PC-9 (cell line): ENCODE results near the gene GOLGA3. TPM values are rescaled to one million over a fixed set of nuclear protein-coding genes. Genes with fewer than 3 reads are reported as not detected.
"Not testable (repeated sequence)": the region's sequence is repeated elsewhere in the genome, so short reads cannot be mapped to it uniquely, and the experiment has no call there.

Experiments used
- BruUV-seq: library from RNA; stranded (reverse); fragments of 400-500 nt; replicated peaks from 2 replicates; lab custom pipeline; 2021; lab: Mats Ljungman, UMichigan
- CTCF ChIA-PET: fragments of 300-600 bp; sonication (Branson Sonifier 250); formaldehyde crosslinking; loops from one replicate; lab custom pipeline; 2022; ENCODE audit warnings: antibody characterized with exemption; lab: Charles Lee
- POLR2A ChIA-PET: fragments of 300-600 bp; sonication (Branson Sonifier 250); formaldehyde crosslinking; loops from one replicate; lab custom pipeline; 2022; ENCODE audit warnings: antibody characterized with exemption; ENCODE audit not compliant: unreplicated experiment; lab: Charles Lee
- DNase-seq, 2 experiments: peaks; one replicate each; pipeline versions ENCODE4 v3.0.0 to v3.0.0-alpha.2; 2015 to 2022; ENCODE audit warnings: mixed read lengths in 1 of 2
- H2AFZ ChIP-seq: fragments of 200-600 bp; sonication (generic); 2 replicates; pipeline ENCODE4 v1.8.1; 2017; ENCODE audit warnings: antibody characterized with exemption
- H3F3A ChIP-seq: fragments of 200-600 bp; sonication (generic); 2 replicates; pipeline ENCODE4 v1.8.1; 2017; ENCODE audit warnings: antibody characterized with exemption, mild to moderate bottlenecking, low read depth; ENCODE audit not compliant: insufficient read depth
- H3K27ac ChIP-seq: fragments of 200-600 bp; sonication (generic); 2 replicates; pipeline ENCODE4 v1.6.1; 2016; ENCODE audit warnings: mixed run types
- H3K27me3 ChIP-seq: fragments of 200-600 bp; sonication (generic); 2 replicates; pipeline ENCODE4 v1.6.1; 2016; ENCODE audit warnings: low read depth, mixed run types; ENCODE audit not compliant: insufficient read depth
- H3K36me3 ChIP-seq: fragments of 200-600 bp; sonication (generic); 2 replicates; pipeline ENCODE4 v1.6.1; 2016; ENCODE audit warnings: low read depth, mixed run types
- H3K4me1 ChIP-seq: fragments of 200-600 bp; sonication (generic); replicated peaks from 2 replicates; pipeline ENCODE4 v1.6.1; 2016; ENCODE audit warnings: mixed run types; ENCODE audit not compliant: insufficient read depth
- H3K4me2 ChIP-seq: fragments of 200-600 bp; sonication (generic); 2 replicates; pipeline ENCODE4 v1.6.1; 2017; ENCODE audit warnings: mixed run types
- H3K4me3 ChIP-seq: fragments of 200-600 bp; sonication (generic); 2 replicates; pipeline ENCODE4 v1.6.1; 2016; ENCODE audit warnings: mixed run types
- H3K79me2 ChIP-seq: fragments of 200-600 bp; sonication (generic); 2 replicates; pipeline ENCODE4 v1.6.1; 2017; ENCODE audit warnings: low read depth, mixed run types
- H3K9me2 ChIP-seq: fragments of 200-600 bp; sonication (generic); 2 replicates; pipeline ENCODE4 v1.8.1; 2017; ENCODE audit warnings: mild to moderate bottlenecking; ENCODE audit not compliant: insufficient read depth
- H3K9me3 ChIP-seq: fragments of 200-600 bp; sonication (generic); 2 replicates; pipeline ENCODE4 v1.8.1; 2016; ENCODE audit warnings: low read depth; ENCODE audit not compliant: insufficient read depth
- H4K20me1 ChIP-seq: fragments of 200-600 bp; sonication (generic); 2 replicates; pipeline ENCODE4 v1.8.1; 2017; ENCODE audit not compliant: insufficient read depth
- EZH2 ChIP-seq: fragments of 200-600 bp; sonication (generic); IDR thresholded peaks from 2 replicates; pipeline ENCODE4 v1.8.0; 2017; ENCODE audit warnings: antibody characterized with exemption, low read depth
- intact Hi-C: fragments of 100-400 bp; cut with micrococcal nuclease; formaldehyde crosslinking; loops from one replicate; pipeline ENCODE4 v1.10.0; 2022; ENCODE audit not compliant: unreplicated experiment
- total RNA-seq: library from RNA; stranded (reverse); gene quantifications from 2 replicates; pipeline ENCODE4 v1.2.3, GENCODE V29; 2021
- TF ChIP-seq, protein P1 (sequence below): fragments of 200-600 bp; sonication (generic); conservative IDR thresholded peaks from 2 replicates; pipeline ENCODE4 v1.6.1; 2017; ENCODE audit warnings: mixed run types, antibody characterized with exemption, mild to moderate bottlenecking, moderate library complexity

GOLGA3 gene
- total RNA-seq, 1 experiment from 2014 or later: 69.3 TPM

DNA sequence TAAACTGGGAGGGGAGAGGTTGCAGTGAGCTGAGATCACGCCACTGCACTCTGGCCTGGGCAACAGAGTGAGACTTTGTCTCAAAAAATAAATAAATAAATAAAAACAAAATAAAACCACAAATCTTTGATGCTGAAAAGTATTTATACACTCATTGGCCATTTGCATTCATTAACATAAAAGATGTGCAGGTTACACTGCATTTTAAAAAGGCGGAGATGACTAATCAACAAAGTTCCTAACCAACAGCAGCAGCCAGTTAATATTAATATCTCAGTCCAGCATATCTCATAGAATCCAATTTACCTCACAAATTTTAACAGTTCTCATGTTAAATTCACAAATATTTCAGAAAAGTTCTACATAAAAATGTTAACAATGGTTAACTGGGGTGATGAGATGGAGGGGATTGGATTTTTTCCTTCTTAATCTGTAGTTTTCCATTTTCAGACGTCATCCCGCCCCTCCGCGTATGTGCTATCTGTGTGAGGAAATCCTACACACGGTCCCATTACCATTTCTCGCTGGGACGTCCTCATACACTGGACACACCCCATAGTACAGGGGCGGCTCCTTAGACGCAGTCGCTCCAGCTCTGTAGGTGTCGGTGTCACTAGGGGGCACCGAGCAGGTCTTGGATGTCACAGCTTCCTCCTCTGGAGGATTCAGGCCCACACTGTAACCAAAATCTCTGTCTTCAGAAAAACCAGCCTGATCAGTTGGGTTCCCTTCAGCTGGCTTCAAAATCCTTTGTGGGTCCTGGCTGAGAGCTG is 74.3 kb downstream of the GOLGA3 start:
- H4K20me1 ChIP-seq: peaks cover 89% of the 10 kb centered on the region
- H3K27me3 ChIP-seq: no peaks in the 10 kb centered on the region
- DNase-seq: no peak
- TF ChIP-seq, protein P1, sequence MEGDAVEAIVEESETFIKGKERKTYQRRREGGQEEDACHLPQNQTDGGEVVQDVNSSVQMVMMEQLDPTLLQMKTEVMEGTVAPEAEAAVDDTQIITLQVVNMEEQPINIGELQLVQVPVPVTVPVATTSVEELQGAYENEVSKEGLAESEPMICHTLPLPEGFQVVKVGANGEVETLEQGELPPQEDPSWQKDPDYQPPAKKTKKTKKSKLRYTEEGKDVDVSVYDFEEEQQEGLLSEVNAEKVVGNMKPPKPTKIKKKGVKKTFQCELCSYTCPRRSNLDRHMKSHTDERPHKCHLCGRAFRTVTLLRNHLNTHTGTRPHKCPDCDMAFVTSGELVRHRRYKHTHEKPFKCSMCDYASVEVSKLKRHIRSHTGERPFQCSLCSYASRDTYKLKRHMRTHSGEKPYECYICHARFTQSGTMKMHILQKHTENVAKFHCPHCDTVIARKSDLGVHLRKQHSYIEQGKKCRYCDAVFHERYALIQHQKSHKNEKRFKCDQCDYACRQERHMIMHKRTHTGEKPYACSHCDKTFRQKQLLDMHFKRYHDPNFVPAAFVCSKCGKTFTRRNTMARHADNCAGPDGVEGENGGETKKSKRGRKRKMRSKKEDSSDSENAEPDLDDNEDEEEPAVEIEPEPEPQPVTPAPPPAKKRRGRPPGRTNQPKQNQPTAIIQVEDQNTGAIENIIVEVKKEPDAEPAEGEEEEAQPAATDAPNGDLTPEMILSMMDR: no peak
- TF ChIP-seq EZH2: no peak
- peaks cover 3% of the 10 kb centered on the region; the same call in 1 of the 2 replicates for H3K4me1 ChIP-seq
- H2AFZ ChIP-seq: no peak overlapping the region
- H3K4me2 ChIP-seq: no peak overlapping the region
- POLR2A ChIA-PET: no interaction called here
- CTCF ChIA-PET: interaction anchor here (0.6 kb wide), 1 partner anchor 9 kb away, joined by 4 read pairs; no protein-coding TSS in a partner anchor
- peaks cover 47% of the 10 kb centered on the region for H3K36me3 ChIP-seq
- H3K9me2 ChIP-seq: no peaks in the 10 kb centered on the region
- no peaks in the 10 kb centered on the region for H3K9me3 ChIP-seq
- peaks cover 83% of the 10 kb centered on the region for H3K79me2 ChIP-seq
- no peak overlapping the region for H3K4me3 ChIP-seq
- intact Hi-C loops: no loop called here
- BruUV-seq: no TSS peak
- H3K27ac ChIP-seq: no peak overlapping the region
- peaks cover 16% of the 10 kb centered on the region for H3F3A ChIP-seq

DNA sequence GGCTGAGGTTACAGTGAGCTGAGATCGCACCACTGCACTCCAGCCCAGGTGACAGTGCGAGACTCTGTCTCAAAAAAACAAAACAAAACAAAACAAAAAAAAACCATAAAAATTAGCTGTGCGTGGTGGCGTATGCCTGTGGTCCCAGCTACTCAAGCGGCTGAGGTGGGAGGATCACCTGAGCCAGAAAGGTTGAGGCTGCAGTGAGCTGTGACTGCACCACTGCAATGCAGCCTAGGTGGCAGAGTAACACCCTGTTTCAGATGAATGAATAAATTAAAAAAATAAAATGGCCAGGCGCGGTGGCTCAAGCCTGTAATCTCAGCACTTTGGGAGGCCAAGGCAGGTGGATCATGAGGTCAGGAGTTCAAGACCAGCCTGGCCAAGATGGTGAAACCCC is 75.0 kb downstream of the GOLGA3 start:
- BruUV-seq: not testable (repeated sequence)
- H3K36me3 ChIP-seq: peaks cover 48% of the 10 kb centered on the region

DNA sequence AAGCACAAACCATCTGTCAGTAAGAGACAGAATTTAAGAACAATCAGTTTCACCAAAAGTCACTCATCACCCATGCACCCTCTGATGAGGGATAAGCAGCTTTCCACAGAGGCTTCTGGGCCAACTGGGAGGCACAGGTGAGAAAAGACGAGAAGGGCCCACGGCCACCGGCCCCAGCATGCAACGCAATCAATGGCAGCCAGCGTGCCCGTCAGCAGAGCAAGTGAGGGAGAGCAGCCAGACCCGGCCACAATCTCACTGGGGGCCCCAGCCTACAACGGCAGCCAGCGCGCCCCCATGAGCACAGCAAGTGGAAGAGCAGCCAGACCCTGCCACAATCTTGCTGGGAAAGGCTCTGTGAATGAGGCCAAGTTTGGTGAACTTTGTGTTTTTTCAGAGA is 80.3 kb downstream of the GOLGA3 start:
- Histone ChIP-seq H3F3A (peaks cover 12% of the 10 kb centered on the region), H3K4me3 (no peak overlapping the region), H3K9me2 (no peaks in the 10 kb centered on the region), H2AFZ (no peak overlapping the region), H3K79me2 (peaks cover 60% of the 10 kb centered on the region), H4K20me1 (peaks cover 66% of the 10 kb centered on the region), H3K9me3 (no peaks in the 10 kb centered on the region), H3K27ac (no peak overlapping the region), H3K27me3 (no peaks in the 10 kb centered on the region), H3K36me3 (peaks cover 58% of the 10 kb centered on the region), H3K4me1 (no peaks in the 10 kb centered on the region), H3K4me2 (no peak overlapping the region)
- ChIA-PET CTCF (no interaction called here), POLR2A (no interaction called here)
- no peak for DNase-seq
- TF ChIP-seq, protein P1: no peak
- no peak for TF ChIP-seq EZH2
- intact Hi-C loops: no loop called here
- BruUV-seq: no TSS peak

More for the DNA sequence above, 75.0 kb downstream of the GOLGA3 start:
- CTCF ChIA-PET, H3K27ac ChIP-seq, H2AFZ ChIP-seq, H3K27me3 ChIP-seq, DNase-seq, H3K9me3 ChIP-seq, POLR2A ChIA-PET, intact Hi-C loops, H3K4me1 ChIP-seq, H3K9me2 ChIP-seq, H3K4me2 ChIP-seq, H3K4me3 ChIP-seq: not testable (repeated sequence)
- Histone ChIP-seq H3K79me2 (peaks cover 76% of the 10 kb centered on the region), H4K20me1 (peaks cover 88% of the 10 kb centered on the region), H3F3A (peaks cover 16% of the 10 kb centered on the region)
